ENCODE measurements around the gene NIT1. TPM values are rescaled to one million over a fixed set of nuclear protein-coding genes. Genes with fewer than 3 reads are reported as not detected.

Gene NIT1
- total RNA-seq, result 10 to 100 TPM; 59.0 to 82.9 TPM

GRCh38 chr1:161117759-161118581 is at the start of gene NIT1, which contains the start of gene PFDN2:
Gene NIT1, plus strand, starts transcription at chr1:161118105. Its CDS starts 72 bp downstream, at chr1:161118177.
Gene PFDN2, minus strand, starts transcription at chr1:161118037. Its CDS starts 11 bp downstream, at chr1:161118026.
- ATAC-seq (peak; percentile 63 to 73), DNase-seq (ENCODE audit: low spot score in 2 of 2) (peak; percentile 85 to 89)
- H3K36me3 Mint-ChIP-seq, result peaks cover 46 to 51% of the 10 kb centered on the region in 2 donors
- H3K9me3 Mint-ChIP-seq, result no peaks in the 10 kb centered on the region
- H3K27ac Mint-ChIP-seq, result peak within 1 kb of the TSS; percentile 98 to 99

- Mint-ChIP-seq H3K9me3 (no peaks in the 10 kb centered on the region), H3K27ac (peak overlapping the region; percentile 95 to 97), H3K36me3 (peaks cover 38 to 49% of the 10 kb centered on the region in 2 donors)
- DNase-seq (ENCODE audit: low spot score in 2 of 2) (peak; percentile 75 to 86), ATAC-seq (peak; percentile 64 to 81)
These were observed 49.3 kb upstream of the NIT1 start for GRCh38 chr1:161068306-161069234.

- H3K9me3 Mint-ChIP-seq, result no peaks in the 10 kb centered on the region
- peak overlapping the region; percentile 95 to 97 for H3K27ac Mint-ChIP-seq
- ATAC-seq (peak in 1 of 2 donors; percentile 0), DNase-seq (ENCODE audit: low spot score in 2 of 2) (peak in 1 of 2 donors; percentile 65)
- H3K36me3 Mint-ChIP-seq, result peaks cover 33 to 45% of the 10 kb centered on the region in 2 donors
These were observed 48.7 kb upstream of the NIT1 start for GRCh38 chr1:161069241-161069640.

GRCh38 chr1:161069731-161070270 is 48.1 kb upstream of the NIT1 start, which contains the start of gene ARHGAP30:
Gene ARHGAP30, minus strand, starts transcription at chr1:161069891. Its CDS starts 267 bp downstream, at chr1:161069624.
- DNase-seq (ENCODE audit: low spot score in 2 of 2), result peak; percentile 78 to 91
- peak within 1 kb of the TSS; percentile 95 to 97 for H3K27ac Mint-ChIP-seq

GRCh38 chr1:161070761-161071160 is 47.1 kb upstream of the NIT1 start:
- DNase-seq (ENCODE audit: low spot score in 2 of 2) (no peak), ATAC-seq (no peak)
- H3K9me3 Mint-ChIP-seq, result no peaks in the 10 kb centered on the region
- peak overlapping the region in 1 of 2 donors; percentile 97 for H3K27ac Mint-ChIP-seq
- peaks cover 30 to 40% of the 10 kb centered on the region in 2 donors for H3K36me3 Mint-ChIP-seq

More at GRCh38 chr1:161069731-161070270, 48.1 kb upstream of the NIT1 start, which contains the start of gene ARHGAP30:
- peaks cover 30 to 40% of the 10 kb centered on the region in 2 donors for H3K36me3 Mint-ChIP-seq
- ATAC-seq, result peak; percentile 82 to 83
- no peaks in the 10 kb centered on the region for H3K9me3 Mint-ChIP-seq

GRCh38 chr1:161071886-161072371 is 46.0 kb upstream of the NIT1 start:
- H3K9me3 Mint-ChIP-seq, result no peaks in the 10 kb centered on the region
- H3K36me3 Mint-ChIP-seq, result peaks cover 23 to 28% of the 10 kb centered on the region in 2 donors
- ATAC-seq, result no peak
- DNase-seq (ENCODE audit: low spot score in 2 of 2), result peak in 1 of 2 donors; percentile 51
- H3K27ac Mint-ChIP-seq, result peak overlapping the region; percentile 28 to 65

- no peak for ATAC-seq
- H3K27ac Mint-ChIP-seq, result peak overlapping the region; percentile 62 to 71
These were observed 45.0 kb upstream of the NIT1 start for GRCh38 chr1:161072751-161073449.

GRCh38 chr1:161073474-161074121 is 44.3 kb upstream of the NIT1 start:
- Mint-ChIP-seq H3K27ac (peak overlapping the region; percentile 62 to 71), H3K9me3 (no peaks in the 10 kb centered on the region), H3K36me3 (peaks cover 10 to 12% of the 10 kb centered on the region in 2 donors)
- DNase-seq (ENCODE audit: low spot score in 2 of 2) (no peak), ATAC-seq (no peak)

More at GRCh38 chr1:161072751-161073449, 45.0 kb upstream of the NIT1 start:
- no peak for DNase-seq (ENCODE audit: low spot score in 2 of 2)
- peaks cover 14 to 19% of the 10 kb centered on the region in 2 donors for H3K36me3 Mint-ChIP-seq
- H3K9me3 Mint-ChIP-seq, result no peaks in the 10 kb centered on the region

- ATAC-seq, result no peak
These were observed 43.1 kb upstream of the NIT1 start for GRCh38 chr1:161074676-161075368.

GRCh38 chr1:161076410-161076809 is 41.5 kb upstream of the NIT1 start:
- ATAC-seq (no peak), DNase-seq (ENCODE audit: low spot score in 2 of 2) (no peak)
- Mint-ChIP-seq H3K36me3 (no peaks in the 10 kb centered on the region), H3K9me3 (no peaks in the 10 kb centered on the region), H3K27ac (no peak overlapping the region)

More at GRCh38 chr1:161074676-161075368, 43.1 kb upstream of the NIT1 start:
- Mint-ChIP-seq H3K27ac (peak overlapping the region; percentile 55 to 71), H3K36me3 (no peaks in the 10 kb centered on the region), H3K9me3 (no peaks in the 10 kb centered on the region)
- DNase-seq (ENCODE audit: low spot score in 2 of 2), result no peak

GRCh38 chr1:161077426-161077825 is 40.5 kb upstream of the NIT1 start:
- ATAC-seq (no peak), DNase-seq (ENCODE audit: low spot score in 2 of 2) (no peak)
- Mint-ChIP-seq H3K27ac (no peak overlapping the region), H3K36me3 (no peaks in the 10 kb centered on the region), H3K9me3 (no peaks in the 10 kb centered on the region)

- DNase-seq (ENCODE audit: low spot score in 2 of 2), result no peak
- ATAC-seq, result no peak
- Mint-ChIP-seq H3K27ac (no peak overlapping the region), H3K36me3 (no peaks in the 10 kb centered on the region), H3K9me3 (no peaks in the 10 kb centered on the region)
These were observed 38.3 kb upstream of the NIT1 start for GRCh38 chr1:161079436-161080110.

GRCh38 chr1:161080441-161081405 is 37.2 kb upstream of the NIT1 start:
- Mint-ChIP-seq H3K36me3 (no peaks in the 10 kb centered on the region), H3K27ac (peak overlapping the region in 1 of 2 donors; percentile 86), H3K9me3 (no peaks in the 10 kb centered on the region)
- ATAC-seq (peak in 1 of 2 donors; percentile 21), DNase-seq (ENCODE audit: low spot score in 2 of 2) (no peak)

All from activated naive CD4-positive, alpha-beta T cell treated with anti-CD3 and anti-CD28 coated beads, Interleukin-2, amount 50 U/mL, for 72 hours (primary cell).